Activated T-cell treated with anti-CD3 and anti-CD28 coated beads for 4 hours (primary cell): ENCODE measurements around the gene PPP6R1.
"Not testable (repeated sequence)": the region's sequence is repeated elsewhere in the genome, so short reads cannot be mapped to it uniquely, and the experiment has no call there.

ENCODE experiments used
- DNase-seq: peaks from one replicate; pipeline ENCODE4 v3.0.0-alpha.2; 2020

PPP6R1 gene

GRCh38 chr19:55223291-55224037 is 35.4 kb downstream of the PPP6R1 start:
- DNase-seq, result no peak

- no peak for DNase-seq
Measured at GRCh38 chr19:55220525-55220924, 38.3 kb downstream of the PPP6R1 start.

DNA sequence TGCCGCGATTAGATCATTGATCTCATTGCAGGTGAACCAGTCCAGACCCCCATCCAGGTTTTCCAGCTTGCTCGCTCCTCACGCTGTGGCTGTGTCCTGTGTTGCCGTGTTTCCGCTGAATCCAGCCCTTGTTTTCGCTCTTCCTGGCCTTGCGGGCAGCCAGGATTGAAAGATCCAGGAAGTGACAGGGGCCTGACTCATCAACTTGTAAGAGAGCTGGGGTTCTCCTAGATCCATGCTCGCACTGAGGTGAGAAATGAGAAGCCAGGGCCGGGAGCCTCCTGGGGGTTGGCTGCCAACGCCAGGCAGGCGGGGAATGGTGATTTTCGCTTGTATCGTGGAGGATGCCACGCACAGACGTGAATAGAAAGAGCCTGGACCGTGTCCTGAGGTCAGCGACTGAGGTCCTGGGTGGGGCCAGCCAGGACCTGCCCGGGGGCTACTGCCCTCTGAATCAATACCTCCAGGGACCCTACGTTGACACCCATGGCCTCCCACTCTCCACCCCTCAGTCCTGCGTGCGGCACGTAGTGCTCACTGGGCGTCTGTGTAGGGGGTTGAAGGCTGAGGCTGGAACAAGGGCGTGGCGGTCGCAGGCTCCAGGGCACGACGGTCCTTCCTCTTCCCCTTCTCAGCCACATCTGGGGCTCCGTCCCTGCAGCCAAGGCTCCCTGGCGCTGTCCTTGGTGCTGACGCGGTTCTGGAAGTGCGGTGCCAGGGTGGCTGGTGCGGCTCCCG is 42.2 kb downstream of the PPP6R1 start:
- peak; percentile 5 for DNase-seq

DNA sequence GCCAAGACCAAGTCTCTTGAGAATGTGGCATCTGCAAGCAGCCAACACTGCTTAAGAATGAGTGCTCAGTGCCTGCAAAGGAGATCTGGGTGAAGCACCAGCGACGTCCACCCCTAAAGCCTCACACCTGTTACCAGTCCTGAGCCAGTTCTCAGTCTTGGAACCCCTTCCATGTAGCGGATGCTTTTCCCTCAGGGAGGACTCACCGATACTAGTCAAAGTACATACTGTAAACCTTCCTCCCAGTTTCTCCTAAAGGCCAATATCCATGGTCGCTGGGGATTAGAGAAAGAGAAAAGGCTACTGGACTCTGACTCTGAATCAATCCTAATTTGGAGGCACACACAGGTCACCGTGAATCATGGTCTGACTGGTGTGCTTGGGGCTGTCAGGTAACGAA is 45.3 kb downstream of the PPP6R1 start:
- DNase-seq, result no peak

DNA sequence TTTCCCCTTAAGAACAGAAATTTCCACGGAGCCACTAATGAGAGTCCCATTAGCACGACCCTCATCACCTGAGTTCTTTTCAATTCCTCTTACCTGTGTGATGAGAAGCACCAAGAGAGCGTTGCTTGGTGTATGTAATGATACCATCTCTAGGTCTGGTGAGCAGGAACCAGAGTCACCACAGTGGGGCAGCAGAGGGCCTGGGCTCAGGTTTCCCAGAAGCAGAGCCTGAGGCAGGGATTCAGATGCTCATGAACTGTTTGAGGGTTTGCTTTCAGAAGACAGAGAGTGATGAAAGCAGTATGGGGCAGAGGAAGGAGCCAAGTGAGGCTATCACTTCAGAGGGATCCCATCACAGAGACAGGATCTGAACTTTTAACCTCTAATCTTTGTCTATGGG is 46.4 kb downstream of the PPP6R1 start:
- peak; percentile 9 for DNase-seq

GRCh38 chr19:55209693-55210472 is 48.9 kb downstream of the PPP6R1 start:
- DNase-seq, result no peak

DNA sequence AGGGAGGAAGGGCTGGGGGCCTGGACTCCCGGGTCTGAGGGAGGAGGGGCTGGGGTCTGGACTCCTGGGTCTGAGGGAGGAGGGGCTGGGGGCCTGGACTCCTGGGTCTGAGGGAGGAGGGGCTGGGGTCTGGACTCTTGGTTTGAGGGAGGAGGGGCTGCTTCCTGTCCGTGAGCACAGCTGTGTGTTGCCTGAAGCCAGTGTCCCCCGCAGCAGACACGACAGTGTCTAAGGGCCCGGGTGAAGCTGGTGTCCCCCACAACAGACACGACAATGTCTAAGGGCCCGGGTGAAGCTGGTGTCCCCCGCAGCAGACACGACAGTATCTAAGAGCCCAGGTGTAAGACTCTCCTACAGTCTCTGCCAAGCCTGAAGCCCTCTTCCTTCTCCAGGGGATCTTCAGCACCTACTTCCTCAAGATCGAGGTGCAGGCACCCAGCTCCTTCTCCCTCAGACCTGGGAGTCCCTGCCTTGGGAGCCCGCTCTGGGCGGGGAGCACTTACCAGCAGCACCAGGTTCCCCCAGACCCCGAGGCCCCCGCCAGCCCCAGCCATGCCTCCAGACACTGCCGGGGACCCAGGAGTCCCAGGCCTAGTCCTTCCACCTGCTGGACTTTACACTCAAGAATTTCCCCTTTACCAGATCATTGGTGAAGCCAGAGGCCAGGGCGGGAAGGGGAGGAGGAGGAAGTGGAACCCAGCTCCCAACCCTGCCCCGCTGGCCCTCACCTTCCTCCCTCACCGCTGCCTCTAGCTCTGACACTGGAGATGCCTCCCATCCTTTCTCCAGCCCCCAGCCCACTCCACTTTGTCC is 49.7 kb downstream of the PPP6R1 start, which contains the start of gene PTPRH:
Gene PTPRH (minus strand): TSS at position 622 of the 813 bp plus-strand sequence. CDS start 68 bp downstream, at position 554.
- DNase-seq, result no peak

- DNase-seq, result peak; percentile 34
Measured at GRCh38 chr19:55206664-55207500, 51.9 kb downstream of the PPP6R1 start.

GRCh38 chr19:55202199-55202598 is 56.6 kb downstream of the PPP6R1 start:
- not testable (repeated sequence) for DNase-seq

DNA sequence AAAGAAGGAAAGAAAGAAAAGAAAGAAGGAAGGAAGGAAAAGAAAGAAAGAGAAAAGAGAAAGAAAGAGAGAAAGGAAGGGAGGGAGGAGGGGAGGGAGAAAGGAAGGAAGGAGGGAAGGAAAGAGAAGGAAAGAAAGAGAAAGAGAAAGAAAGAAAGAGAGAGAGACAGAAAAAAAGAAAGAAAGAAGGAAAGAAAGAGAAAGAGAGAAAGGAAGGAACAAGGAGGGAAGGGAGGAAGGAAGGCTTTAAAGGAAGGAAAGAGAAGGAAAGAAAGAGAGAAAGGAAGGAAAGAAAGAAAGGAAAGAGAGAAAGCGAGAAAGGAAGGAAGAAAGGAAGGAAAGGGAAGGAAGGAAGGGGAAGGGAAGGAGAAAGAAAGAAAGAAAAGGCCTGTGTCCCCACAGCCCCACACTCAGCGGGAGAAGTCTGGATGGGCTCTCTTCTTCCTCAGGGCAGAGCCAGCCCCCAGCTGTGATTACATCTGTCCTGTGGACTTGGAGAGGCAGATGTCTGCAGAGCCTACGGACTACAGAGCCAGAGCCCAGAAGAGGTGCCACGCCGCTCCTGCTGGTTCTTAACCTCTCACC is 59.1 kb downstream of the PPP6R1 start:
- no peak for DNase-seq

- no peak for DNase-seq
Measured at GRCh38 chr19:55198651-55199050, 60.2 kb downstream of the PPP6R1 start.

GRCh38 chr19:55197528-55197927 is 61.3 kb downstream of the PPP6R1 start:
- no peak for DNase-seq

DNA sequence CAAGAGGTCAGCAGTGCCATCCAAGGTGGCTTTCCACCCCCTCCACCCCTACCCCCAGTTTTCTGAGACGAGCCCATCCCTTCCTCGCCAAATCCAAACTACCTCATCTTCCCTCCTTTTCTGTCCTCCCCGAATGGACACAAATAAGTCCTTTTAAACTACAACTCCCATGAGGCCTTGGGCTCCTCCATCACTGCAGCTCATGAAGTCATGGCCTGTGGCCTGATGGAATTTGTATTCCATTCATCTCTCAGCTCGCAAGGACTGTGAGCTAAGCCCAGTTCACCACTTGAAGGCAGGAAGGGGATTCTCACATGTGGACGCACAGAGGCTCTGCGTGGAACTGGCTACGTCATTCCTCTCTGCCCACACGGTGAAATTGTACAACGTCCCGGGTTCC is 62.0 kb downstream of the PPP6R1 start:
- DNase-seq, result no peak

DNA sequence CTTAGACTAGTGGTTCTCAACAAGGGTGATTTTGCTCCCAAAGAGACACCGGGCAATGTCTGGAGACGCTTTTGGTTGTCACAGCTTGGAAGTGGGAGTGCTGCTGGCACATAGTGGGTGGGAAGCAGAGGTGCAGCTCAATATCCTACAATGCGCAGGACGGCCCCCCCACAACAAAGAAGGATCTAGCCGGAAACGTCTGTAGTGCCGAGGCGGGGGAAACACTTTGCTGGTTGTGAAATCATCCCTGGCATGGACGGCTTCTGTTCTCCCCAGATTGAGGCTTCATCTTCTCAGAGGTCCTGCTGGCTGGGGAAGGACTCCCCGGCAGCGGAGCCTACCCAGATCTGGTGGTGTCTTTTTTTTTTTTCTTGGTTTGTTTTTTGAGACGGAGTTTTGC is 65.3 kb downstream of the PPP6R1 start:
- no peak for DNase-seq

DNA sequence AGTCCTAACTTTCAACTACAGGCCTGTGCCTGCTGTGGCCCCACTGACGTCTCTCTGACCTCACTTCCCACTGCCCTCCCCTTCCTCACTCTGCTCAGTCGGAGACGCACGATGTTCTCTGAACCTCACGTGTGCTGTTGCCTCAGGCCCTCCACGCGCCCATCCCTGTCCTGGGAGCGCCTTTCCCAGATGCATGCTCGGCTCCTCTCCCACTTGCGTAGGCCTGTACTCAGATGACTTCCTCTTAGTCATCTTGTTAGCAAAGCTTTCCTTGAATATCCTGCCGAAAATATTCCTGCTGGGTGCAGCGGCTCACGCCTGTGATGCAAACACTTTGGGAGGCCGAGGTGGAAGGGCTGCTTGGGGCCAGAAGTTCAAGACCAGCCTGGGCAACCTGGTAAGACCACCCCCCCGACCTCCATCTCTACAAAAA is 69.4 kb downstream of the PPP6R1 start:
- DNase-seq, result no peak

DNA sequence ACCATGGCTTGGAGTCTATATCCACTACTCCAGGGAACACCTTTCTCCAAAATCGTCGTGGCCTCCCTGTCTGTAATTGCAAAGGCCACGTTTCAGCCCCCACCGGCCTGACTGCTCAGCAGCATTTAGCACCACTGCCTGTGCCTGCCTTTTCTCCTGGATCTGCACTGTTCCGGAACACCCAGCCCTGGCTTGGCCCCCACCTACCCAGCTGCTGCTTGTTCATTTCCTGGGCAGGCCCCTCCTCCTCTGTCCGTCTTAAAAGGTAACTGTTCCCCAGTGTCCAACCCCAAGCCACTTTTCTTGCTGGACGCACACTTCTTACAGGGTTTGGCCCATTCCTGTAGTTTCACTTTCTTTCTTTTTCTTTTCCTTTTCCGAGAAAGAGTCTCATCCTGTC is 70.2 kb downstream of the PPP6R1 start:
- DNase-seq, result no peak

- DNase-seq, result no peak
Measured at GRCh38 chr19:55186080-55186479, 72.7 kb downstream of the PPP6R1 start.

DNA sequence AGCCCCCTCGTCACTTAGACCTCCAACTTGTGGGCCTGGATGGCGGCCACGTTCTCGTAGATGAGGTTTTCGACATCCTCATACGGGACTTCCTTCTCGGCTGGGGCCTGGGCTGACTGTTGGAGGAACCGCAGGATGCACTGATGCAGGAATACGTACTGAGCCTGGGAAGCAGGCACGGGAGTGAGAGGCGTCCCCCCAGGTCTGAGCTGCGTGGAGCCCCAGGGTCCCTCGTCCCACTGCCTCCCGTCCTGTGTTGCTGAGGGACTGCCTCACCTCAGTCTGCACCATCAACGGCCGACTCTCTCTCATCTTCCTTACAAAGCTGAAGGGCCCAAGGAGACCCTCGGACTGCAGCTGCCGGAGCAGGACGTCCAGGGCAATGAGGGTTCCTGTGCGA is 77.1 kb downstream of the PPP6R1 start:
- DNase-seq, result no peak
